Activated B cell treated with CpG ODN at 0.5 μM for 24 hours (primary cell): ENCODE measurements around the gene GPR89A. TPM values are rescaled to one million over a fixed set of nuclear protein-coding genes. Genes with fewer than 3 reads are reported as not detected.

ENCODE experiments used
- ATAC-seq: fragments of 200-7000 bp; cut with Tn5 transposase; one replicate; pipeline ENCODE4 v1.10.0; 2021; ENCODE audit warnings: low read depth, mild to moderate bottlenecking, moderate library complexity
- CTCF ChIA-PET: fragments of 350-600 bp; sonication (Branson Sonifier 250); formaldehyde crosslinking; loops from one replicate; lab custom pipeline; 2021; ENCODE audit warnings: antibody characterized with exemption; lab: Charles Lee
- POLR2A ChIA-PET: fragments of 350-600 bp; sonication (Branson Sonifier 250); formaldehyde crosslinking; loops from one replicate; lab custom pipeline; 2021; ENCODE audit warnings: antibody characterized with exemption; lab: Charles Lee
- DNase-seq: peaks from one replicate; pipeline ENCODE4 v3.0.0; 2022
- H3K27ac Mint-ChIP-seq: one replicate; pipeline ENCODE4 v1.8.0; 2020; ENCODE audit warnings: mixed read lengths
- H3K27me3 Mint-ChIP-seq: one replicate; pipeline ENCODE4 v1.8.0; 2021; ENCODE audit warnings: mixed read lengths
- H3K36me3 Mint-ChIP-seq: one replicate; pipeline ENCODE4 v1.8.0; 2021; ENCODE audit warnings: low read depth, mixed read lengths
- H3K4me1 Mint-ChIP-seq: one replicate; pipeline ENCODE4 v1.8.0; 2021; ENCODE audit warnings: mixed read lengths
- H3K4me3 Mint-ChIP-seq: one replicate; pipeline ENCODE4 v1.8.0; 2020; ENCODE audit warnings: mild to moderate bottlenecking, mixed read lengths
- H3K9me3 Mint-ChIP-seq: one replicate; pipeline ENCODE4 v1.8.0; 2020; ENCODE audit warnings: mixed read lengths
- intact Hi-C: fragments of 100-400 bp; cut with micrococcal nuclease; formaldehyde crosslinking; loops from one replicate; pipeline ENCODE4 v1.15.1; 2024
- total RNA-seq: library from RNA; stranded (reverse); gene quantifications from 2 replicates; pipeline ENCODE4 v1.2.3, GENCODE V29; 2022
- TF ChIP-seq, protein P1 (sequence below): fragments of 200-600 bp; IDR thresholded peaks from one replicate; pipeline ENCODE4 v1.8.0; 2022; ENCODE audit warnings: antibody characterized with exemption, mild to moderate bottlenecking

Gene GPR89A
- total RNA-seq, 1 donor from 2014 or later, result 32.1 TPM

DNA sequence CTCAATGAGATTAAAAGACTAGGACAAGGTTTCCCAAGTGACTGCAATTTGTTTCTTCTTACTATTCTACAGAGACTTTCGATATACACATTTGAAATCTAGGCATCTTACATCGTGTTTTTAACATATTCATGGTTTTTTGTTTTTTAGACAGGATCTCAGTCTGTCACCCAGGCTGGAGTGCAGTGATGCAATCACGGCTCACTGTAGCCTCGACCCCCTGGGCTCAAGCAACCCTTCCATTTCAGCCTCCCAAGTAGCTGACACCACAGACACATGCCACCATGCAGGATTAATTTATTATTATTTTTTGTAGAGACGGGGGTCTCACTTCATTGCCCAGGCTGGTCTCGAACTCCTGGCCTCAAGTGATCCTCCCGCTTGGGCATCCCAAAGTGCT lies 97.8 kb downstream of the GPR89A start:
- no peaks in the 10 kb centered on the region for H3K4me1 Mint-ChIP-seq
- POLR2A ChIA-PET, result no interaction called here
- CTCF ChIA-PET, result no interaction called here
- TF ChIP-seq, protein P1, sequence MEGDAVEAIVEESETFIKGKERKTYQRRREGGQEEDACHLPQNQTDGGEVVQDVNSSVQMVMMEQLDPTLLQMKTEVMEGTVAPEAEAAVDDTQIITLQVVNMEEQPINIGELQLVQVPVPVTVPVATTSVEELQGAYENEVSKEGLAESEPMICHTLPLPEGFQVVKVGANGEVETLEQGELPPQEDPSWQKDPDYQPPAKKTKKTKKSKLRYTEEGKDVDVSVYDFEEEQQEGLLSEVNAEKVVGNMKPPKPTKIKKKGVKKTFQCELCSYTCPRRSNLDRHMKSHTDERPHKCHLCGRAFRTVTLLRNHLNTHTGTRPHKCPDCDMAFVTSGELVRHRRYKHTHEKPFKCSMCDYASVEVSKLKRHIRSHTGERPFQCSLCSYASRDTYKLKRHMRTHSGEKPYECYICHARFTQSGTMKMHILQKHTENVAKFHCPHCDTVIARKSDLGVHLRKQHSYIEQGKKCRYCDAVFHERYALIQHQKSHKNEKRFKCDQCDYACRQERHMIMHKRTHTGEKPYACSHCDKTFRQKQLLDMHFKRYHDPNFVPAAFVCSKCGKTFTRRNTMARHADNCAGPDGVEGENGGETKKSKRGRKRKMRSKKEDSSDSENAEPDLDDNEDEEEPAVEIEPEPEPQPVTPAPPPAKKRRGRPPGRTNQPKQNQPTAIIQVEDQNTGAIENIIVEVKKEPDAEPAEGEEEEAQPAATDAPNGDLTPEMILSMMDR, result no peak
- DNase-seq (no peak), ATAC-seq (no peak)
- no peaks in the 10 kb centered on the region for H3K36me3 Mint-ChIP-seq
- intact Hi-C loops, result no loop called here
- no peak overlapping the region for H3K4me3 Mint-ChIP-seq
- no peaks in the 10 kb centered on the region for H3K9me3 Mint-ChIP-seq
- no peak overlapping the region for H3K27ac Mint-ChIP-seq
- no peaks in the 10 kb centered on the region for H3K27me3 Mint-ChIP-seq

DNA sequence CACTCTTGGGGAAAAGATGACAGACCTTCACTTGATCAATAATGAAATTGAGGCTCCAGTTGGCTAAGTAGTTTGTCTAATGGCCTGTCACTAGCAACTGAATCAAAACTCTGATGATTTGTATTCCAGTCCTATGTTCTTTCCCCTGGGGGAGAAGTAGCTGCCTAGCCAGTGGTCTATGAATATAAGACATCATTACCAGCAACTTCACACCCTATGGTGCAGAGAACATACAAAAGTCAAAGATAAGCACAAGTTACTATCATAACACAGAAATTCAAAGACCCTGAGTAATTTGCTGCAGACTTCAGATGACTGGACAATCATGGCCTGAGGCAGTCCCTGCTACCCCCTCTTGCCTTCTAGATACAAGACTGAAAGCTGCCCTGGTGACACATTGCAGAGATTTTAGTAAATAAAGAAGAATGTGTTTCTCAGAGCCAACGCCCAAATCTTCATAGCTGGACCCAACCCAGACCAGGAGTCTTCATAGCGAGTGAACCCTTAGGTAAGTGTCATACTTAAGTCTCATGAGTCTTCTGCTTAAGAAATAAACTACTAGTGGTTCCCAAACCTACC lies 98.4 kb downstream of the GPR89A start:
- Mint-ChIP-seq H3K27me3 (peaks cover 2% of the 10 kb centered on the region), H3K36me3 (no peaks in the 10 kb centered on the region), H3K27ac (no peak overlapping the region), H3K4me3 (no peak overlapping the region), H3K9me3 (no peaks in the 10 kb centered on the region), H3K4me1 (no peaks in the 10 kb centered on the region)
- TF ChIP-seq, protein P1, result no peak
- POLR2A ChIA-PET, result no interaction called here
- ATAC-seq (no peak), DNase-seq (no peak)
- CTCF ChIA-PET, result no interaction called here
- intact Hi-C loops, result no loop called here

DNA sequence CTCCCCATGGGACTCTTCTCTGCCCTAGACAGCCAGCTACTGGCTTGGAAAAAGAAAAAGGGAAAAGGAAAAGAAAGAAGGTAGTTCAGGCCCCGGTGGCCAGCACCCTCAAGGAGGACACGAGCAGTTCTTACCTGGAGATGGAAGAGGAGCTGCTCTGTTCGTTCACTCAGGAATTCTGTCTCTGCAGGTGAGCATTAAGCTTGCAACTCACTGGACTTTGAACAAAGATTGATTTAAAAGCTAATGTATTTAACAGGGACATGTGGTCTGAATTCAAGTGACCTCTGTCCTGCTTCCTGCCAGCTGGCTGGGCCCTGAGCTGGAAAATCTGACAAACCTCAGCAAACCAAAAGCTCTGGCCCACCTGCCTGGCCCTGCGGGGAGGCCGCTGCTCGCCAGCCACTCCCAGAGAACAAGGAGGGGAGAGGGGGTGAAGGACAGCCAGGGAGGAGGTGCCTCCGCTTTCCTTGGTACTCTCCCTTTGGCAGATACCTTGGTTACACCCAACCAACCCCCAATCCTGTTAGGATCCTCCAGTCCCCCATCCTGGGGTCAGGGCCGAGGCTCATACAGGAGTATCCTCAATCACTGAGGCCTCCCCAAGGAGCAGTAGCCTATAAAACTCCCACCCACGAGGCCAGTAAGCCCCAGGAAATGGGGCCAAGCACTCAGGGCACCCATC lies 99.5 kb downstream of the GPR89A start, which contains the start of gene PDZK1:
Gene PDZK1 (minus strand): TSS at position 186 of the 685 bp plus-strand sequence. CDS start 19,347 bp downstream, outside the sequence.
- Mint-ChIP-seq H3K36me3 (no peaks in the 10 kb centered on the region), H3K27ac (no peak within 1 kb of the TSS), H3K27me3 (peaks cover 2% of the 10 kb centered on the region), H3K4me3 (no peak within 1 kb of the TSS), H3K9me3 (no peaks in the 10 kb centered on the region), H3K4me1 (no peaks in the 10 kb centered on the region)
- ATAC-seq, result no peak
- intact Hi-C loops, result no loop called here
- ChIA-PET POLR2A (no interaction called here), CTCF (no interaction called here)
- DNase-seq, result no peak
- TF ChIP-seq, protein P1, result no peak

DNA sequence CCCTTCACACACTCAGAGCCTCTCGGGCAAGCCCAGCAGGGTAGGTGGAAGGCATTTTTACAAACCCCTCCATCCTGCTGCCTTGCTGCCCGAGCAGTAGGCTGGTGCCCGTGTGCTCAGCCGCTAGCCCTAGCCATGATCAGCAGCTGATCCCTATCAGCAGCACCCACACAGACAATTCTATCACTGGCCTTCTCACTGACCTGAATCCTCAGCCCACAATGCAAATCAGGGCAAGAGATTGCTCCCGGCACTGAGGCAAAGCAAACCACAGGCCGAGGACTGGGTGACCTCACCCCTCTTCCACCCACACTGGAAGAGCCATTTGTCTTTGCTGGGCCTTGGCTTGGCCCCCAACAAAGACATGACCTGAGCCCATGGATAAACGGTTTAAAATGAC lies 100.3 kb downstream of the GPR89A start:
- CTCF ChIA-PET, result interaction anchor here (1.7 kb wide), 1 partner anchor 12 kb away, joined by 5 read pairs; no protein-coding TSS in a partner anchor
- intact Hi-C loops, result no loop called here
- no peak overlapping the region for H3K27ac Mint-ChIP-seq
- TF ChIP-seq, protein P1, result no peak
- H3K27me3 Mint-ChIP-seq, result peaks cover 2% of the 10 kb centered on the region
- no peaks in the 10 kb centered on the region for H3K4me1 Mint-ChIP-seq
- no peak overlapping the region for H3K4me3 Mint-ChIP-seq
- DNase-seq (no peak), ATAC-seq (no peak)
- POLR2A ChIA-PET, result no interaction called here
- H3K9me3 Mint-ChIP-seq, result no peaks in the 10 kb centered on the region
- H3K36me3 Mint-ChIP-seq, result no peaks in the 10 kb centered on the region

DNA sequence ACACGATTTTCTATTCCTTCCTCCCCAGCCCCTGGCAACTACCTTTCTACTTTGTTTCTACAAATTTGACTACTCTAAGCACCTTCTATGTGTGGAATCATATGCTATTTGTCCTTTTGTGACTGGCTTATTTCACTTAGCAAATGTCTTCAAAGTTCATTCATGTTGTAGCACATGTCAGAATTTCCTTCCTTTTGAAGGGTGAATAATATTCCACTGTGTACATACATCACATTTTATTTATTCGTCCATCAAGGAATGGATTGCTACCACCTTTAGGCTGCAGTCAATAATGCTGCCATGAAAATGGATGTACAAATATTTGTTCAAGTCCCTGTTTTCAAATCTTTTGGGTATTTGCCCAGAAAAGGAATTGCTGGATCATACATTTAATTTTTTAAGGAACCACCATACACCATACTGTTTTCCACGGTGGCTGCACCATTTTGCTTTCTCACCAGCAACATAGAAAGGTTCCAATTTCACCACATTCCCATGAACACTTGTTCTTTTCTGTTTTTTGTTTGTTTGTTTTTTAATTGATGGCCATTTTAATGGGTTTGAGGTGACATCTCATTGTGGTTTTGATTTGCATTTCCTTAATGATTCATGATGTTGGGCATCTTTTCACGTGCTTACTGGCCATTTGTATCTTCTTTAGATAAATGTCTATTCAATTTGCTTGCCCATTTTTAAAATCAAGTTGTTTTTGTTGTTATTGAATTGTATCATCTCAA lies 102.7 kb downstream of the GPR89A start:
- H3K36me3 Mint-ChIP-seq, result no peaks in the 10 kb centered on the region
- ChIA-PET POLR2A (no interaction called here), CTCF (no interaction called here)
- no peaks in the 10 kb centered on the region for H3K4me1 Mint-ChIP-seq
- no peaks in the 10 kb centered on the region for H3K9me3 Mint-ChIP-seq
- peaks cover 2% of the 10 kb centered on the region for H3K27me3 Mint-ChIP-seq
- H3K27ac Mint-ChIP-seq, result no peak overlapping the region
- intact Hi-C loops, result no loop called here
- TF ChIP-seq, protein P1, result no peak
- no peak overlapping the region for H3K4me3 Mint-ChIP-seq
- no peak for DNase-seq
- ATAC-seq, result no peak
